OCI-M1 (cell line): ENCODE results near the gene DIAPH2.

Source experiments
- DNase-seq: peaks from one replicate; lab custom pipeline; 2025; lab: John Stamatoyannopoulos, UW

The DIAPH2 gene

DNA sequence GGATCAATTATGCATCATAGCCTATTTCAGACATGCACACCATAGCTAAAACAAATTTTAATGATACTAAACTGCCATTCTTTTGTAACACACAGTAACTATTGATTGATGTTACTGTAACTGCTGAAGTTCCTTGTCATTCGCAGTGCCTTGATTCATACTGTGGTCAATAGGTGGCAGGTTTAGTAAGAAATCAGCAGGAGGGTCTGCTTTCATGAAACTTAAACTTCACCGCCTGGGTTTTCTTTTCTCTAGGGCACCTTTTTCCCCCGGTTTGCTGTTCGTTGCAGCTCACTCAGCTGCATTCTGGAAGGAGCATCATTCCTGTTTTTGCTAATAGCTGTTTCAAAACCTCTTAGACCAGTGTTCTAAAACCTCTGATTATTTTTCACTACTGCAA, 287.2 kb downstream of the DIAPH2 start:
- DNase-seq, result no peak

DNA sequence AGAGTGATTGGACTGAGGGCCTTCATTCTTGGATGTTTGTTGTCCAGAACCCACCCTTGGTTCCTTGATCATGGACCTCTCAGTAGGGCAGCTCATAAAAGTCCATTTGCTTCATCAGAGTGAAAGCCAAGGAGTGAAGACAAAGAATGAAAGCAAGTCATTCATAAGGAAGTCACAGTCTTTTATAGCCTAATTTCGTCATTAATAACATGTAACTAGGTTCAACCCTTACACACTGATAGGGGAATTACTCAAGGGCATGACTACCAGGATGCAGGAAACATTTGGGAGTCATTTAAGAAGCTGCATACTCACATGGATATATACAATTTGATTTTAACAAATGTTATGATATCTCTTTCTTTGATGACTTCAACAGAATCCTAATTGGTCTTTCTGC, 294.3 kb downstream of the DIAPH2 start:
- no peak for DNase-seq

DNA sequence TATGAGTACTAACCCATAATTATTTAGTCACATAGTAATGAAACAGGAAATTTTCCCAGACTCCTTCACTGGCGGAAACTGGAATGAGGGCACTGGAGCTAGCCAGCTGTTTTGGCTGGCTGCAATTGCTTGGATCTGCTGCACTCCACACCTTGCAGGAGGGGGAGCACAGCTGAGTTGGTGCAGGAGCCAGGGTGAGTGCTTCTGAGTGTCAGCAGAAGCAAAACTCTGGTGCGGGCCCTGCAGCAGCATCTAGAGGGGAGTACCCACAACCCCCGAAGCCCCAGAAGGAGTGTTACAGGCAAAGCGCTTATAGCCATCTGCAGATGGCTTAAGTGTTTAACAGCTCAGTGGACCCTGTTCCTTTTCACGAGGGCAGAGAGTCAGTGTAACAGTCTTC, 295.1 kb downstream of the DIAPH2 start:
- no peak for DNase-seq

DNA sequence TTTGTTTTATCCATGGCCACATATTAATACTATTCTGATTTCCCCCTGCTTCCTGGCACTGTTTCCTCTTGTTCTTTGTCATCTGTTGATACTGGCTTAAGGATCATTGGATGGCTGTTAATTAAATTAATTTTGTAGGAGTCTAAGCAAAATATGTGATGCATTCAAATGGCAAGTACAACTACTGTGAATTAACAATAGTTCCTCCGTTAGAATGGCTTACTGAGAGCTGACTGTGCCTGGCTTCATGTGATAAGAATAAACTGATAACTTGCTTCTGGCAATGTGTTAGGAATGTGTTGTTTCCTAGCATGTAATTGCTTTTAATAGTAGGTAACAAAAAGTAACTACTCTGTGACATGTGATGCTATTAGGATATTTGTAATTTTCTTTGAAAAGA, 297.5 kb downstream of the DIAPH2 start:
- peak; percentile 17 for DNase-seq

DNA sequence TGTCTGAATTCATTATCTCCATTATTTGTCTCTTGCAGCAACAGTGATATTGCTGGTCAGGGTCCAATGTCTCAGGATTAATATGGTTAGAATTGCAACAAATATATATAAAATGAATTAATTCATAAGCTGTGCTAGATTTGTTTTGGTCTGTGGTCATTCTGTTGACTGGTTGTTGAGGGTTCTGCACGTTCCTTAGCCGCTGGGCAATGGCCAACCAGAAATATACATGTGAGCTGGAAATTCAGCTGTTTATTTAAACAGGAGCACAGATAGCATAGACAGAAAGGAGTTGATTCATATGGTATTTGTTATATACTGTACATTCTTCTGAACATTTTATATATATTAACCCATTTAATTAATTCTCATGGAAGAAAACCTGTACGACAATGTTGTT, 299.9 kb downstream of the DIAPH2 start:
- DNase-seq, result no peak

DNA sequence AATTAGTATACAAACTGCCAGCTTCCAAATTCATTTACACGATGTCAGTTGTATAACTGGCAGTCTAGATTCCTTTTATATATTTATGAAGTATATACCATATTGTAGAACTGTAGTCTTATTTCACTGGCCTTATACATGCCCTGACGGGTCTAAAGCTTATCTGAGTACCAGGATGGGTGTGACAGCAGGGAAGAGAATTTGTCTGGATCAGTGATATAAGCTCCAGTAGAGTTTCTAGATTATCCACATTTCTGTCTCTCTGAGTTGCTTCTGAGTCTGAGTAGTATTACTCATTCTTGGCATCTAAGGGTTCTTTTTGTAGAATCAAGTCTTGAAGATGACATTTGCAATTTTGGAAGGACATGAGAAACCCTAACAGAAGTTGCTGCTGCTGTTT, 300.4 kb downstream of the DIAPH2 start:
- DNase-seq, result no peak

DNA sequence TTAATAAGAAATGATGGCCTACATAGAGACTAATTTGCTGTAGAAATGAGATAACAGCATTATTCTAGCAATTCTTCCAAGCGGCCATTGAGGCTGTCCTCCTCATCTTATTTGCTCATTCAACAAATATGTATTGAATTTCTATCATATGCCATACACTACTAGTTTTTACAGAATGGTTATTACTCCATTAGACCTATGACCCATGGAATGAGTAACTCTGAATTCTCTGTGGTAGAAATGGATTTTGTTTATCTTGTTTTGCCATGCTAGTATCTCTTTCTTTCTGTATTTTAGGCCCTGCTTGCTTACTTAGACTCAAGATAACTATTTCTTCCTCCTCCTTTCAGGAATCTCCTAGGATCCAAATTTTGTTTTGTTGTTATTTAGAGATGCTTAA, 302.6 kb downstream of the DIAPH2 start:
- no peak for DNase-seq

DNA sequence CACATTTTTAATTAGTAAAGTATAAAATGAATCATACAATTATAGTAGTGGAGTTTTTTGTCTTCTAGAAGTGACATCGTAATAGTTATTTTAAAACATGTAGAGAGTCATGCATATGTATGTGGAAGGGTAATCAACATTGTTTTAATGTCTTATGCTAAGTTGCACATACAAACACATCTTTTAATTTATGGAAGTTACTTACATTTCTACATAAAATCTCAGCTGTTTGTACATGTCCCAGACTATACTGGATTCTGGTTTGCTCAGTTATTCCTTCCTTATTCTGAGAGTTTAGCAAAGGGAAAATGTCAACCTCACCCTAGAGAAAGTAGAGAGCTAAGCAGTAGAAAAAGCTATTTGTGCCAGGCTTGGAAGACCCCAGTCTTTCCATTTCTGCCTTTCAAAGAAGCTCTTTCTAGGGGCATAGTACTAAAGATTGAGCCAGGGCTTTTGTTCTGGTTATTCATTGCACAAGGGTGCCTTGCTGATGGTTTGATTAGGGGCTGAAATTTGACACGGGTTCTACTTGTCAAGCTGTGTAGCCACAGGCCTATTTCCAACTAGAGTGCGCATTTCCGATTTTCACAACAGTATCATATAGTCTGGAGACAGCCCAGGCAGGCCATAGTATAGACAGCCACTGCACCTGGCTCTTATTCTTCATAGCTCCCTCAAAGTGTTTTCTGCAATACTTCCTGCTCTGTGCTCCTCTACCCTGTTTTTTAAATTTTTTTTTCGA, 305.4 kb downstream of the DIAPH2 start:
- no peak for DNase-seq

DNA sequence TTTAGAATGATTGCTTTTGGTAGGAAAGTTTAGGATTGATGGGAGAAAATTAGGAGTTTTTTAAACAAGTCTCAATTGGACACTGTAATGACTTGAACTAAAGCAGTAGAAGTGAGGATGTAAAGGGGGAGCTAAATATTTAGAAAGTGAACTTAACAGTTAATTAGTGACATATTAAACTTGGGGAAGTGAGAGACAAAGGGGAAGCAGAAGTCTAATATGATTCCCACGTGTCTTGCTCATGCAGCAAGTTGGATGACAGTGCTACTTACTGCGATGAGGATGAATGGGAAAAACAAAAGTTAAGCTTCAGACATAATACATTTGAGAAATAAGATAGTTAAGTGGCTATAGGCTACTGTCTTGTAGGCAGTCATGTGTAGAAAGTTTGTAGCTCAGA, 309.5 kb downstream of the DIAPH2 start:
- no peak for DNase-seq

DNA sequence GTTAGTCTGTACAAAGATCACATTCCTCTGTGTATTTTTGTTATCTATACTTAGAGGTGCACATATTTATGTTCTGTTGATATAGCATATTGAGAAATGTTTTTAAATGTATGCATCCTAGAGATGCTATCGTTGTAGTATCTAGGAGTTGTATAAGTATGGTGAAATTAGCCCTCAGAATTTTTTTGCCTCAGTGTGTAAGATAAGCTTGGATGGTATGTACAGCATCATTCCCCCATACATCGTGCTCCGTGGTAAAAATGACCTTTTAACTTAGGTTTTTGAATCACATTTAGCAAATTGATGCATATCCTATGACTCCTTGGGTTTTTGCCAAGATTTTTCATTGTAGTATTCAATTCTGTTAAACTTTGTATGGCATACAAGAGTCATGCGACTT, 312.6 kb downstream of the DIAPH2 start:
- no peak for DNase-seq

DNA sequence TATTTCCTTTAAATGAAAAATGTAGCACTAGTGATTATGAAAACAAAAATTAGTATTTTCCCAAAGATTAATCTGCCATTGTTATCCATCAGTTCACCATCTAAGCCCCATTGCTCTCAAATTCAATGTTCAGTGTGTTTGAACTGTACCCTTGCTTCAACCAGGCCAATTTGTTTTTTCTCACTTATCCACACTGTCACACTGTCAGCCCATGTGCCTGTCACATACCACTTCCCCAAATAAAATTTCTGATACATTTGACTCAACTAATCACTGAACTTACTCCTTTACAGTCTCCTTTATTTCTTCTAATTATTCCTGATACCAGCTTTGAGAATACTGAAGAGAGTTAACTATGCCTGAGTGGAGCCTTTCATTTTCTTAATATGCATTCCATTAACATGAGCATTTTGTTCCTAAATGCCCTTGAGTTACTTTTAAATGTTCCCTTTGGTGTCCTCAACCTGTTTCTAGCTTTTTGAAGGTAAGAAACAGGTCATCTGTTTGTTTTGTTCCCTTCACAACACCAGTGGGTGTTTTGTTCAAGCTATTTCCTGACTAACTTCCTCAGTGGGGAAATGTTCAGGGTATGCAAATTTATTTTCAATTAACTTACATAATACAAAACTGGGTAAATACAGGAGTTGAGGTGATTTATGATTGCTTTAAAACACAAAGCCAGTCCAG, 316.2 kb downstream of the DIAPH2 start:
- no peak for DNase-seq

DNA sequence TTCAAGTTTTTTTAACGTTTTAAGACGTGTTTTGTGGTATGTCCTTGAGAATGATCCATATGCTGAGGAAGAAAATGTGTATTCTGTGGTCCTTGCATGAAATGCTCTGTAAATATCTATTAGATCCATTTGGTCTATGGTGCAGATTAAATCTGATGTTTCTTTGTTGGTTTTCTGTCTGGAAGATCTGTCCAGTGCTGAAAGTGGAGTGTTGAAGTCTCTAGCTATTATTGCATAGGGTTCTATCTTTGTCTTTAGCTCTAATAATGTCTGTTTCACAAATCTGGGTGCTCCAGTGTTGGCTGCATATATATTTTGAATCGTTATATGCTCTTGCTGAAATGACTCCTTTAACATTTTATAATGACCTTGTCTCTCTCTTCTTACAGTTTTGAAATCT, 321.5 kb downstream of the DIAPH2 start:
- DNase-seq, result no peak

DNA sequence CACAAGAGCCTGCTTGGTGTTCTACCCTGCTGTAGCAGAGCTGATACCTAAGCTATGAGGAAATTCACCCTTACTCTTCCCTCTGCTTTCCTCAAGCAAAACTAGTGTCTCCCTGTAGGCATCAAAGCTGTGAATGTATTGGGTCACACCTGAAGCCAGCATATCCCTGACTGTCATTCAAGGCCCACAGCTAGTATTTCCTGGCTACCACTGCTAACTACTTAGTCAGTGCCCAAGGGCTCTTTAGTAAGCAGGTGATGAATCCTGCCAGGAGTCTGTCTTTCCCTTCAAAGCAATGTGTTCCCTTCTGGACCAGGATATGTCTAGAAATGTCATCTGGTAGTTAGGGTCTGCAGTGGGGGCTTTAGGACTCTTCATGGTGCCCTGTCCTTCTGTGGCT, 324.7 kb downstream of the DIAPH2 start:
- DNase-seq, result no peak

DNA sequence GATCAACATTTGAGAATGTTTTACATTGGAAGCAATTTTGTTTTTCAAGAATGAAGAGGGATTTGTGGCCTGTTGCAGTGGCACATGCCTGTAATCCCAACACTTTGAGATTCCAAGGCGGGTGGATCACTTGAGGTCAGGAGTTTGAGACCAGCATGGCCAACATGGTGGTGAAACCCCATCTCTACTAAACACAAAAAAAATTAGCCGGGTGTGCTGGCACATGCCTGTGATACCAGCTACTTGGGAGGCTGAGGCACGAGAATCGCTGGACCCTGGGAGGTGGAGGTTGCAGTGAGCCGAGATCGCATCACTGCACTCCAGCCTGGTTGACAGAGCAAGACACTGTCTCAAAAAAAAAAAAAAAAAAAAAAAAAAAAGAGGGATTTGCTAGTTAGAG, 326.9 kb downstream of the DIAPH2 start:
- no peak for DNase-seq

DNA sequence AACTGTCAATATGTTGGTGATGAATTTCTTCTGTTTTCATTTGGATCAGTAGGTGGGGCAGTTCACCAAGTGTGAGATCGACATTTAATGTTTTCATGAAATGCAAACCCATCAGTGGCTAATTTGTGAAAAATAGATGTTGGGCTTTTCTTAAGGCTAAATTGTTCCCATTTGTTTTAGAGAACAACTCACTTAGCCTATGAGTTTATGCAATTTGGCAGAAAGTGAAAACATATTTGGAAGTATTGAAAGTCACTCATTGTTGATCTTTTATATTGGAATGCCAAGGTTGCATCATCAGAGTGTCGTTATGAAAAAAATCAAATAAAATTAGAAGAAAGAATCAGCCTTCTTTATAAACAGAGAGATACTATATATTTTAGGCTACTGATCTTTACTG, 331.5 kb downstream of the DIAPH2 start:
- peak; percentile 6 for DNase-seq

DNA sequence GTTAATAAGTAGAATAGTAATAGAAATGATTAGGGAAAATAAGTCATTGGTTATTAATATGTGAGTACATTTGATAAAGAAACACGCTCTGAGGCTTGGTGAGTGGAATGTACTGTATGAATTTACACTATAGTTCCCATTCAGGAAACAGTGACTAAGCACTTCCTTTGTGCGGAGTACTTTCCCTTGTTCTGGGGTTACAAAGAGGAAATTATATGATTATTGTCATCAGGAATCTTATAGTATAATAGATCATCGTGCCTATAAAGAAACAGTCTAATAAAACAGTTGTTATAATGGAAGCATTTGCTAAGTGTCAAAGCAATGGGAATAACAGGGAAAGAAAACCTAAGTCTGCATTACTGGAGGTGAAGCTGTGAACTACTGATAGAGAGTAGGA, 337.0 kb downstream of the DIAPH2 start:
- DNase-seq, result no peak

DNA sequence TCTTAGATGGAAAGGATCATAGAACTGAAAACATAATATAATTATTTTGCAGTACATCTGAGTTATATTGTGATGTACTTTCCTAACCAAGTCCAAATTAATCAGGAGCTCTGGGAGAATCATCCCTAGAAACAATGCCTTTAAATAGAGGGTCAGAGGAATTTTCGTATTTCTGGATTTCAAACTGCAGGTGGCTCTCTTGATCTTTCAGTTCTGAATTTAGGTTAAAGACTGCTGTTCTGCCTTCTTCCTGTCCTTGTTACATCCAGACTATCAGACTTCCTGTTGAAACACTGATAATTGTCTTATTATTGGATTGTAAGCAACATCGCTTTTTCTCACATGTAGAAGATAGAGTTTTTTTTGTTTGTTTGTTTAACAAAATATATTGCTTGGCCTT, 341.8 kb downstream of the DIAPH2 start:
- DNase-seq, result peak; percentile 4

DNA sequence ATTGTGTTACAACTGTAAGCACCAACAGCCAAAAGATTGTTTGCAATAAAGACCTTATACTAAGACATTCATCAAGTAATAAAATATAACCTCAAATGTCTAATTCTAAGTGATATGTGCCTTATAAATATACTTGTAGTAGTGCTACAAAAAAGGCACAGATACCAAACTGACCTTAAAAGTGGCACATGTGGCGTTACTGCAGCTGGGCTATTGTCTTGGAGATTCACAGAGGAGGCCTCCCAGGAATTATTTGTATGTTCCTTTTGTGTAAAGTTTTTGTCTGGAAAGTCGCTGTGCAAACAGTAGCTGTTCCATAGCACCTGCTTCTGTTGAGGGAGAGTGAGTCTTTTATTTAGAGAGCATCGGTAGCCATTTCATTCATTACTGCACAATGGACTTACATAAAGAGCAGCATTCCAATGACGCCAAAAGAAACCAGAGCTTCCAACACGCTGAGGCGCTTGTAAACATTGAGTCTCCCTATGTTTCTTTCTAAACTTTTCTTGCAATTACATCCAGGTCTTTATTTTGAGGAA, 342.8 kb downstream of the DIAPH2 start:
- no peak for DNase-seq

DNA sequence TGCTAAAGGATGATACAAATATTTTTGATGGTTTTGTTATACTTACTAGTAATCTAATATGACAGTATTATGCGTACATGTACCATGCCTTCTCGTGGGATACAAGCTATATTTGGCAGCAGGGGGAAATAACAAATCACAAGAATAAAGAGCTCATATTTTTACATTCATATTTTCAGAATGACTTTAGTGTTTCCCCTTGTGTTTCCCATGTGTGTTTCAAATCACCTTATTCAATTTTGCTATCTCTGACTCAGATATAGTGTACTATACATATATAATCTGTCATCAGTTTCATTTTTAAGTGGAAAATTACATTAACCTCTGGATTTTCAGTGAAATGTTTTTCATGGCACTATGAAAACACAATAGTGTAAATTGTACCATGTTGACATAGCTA, 345.8 kb downstream of the DIAPH2 start:
- DNase-seq, result no peak

DNA sequence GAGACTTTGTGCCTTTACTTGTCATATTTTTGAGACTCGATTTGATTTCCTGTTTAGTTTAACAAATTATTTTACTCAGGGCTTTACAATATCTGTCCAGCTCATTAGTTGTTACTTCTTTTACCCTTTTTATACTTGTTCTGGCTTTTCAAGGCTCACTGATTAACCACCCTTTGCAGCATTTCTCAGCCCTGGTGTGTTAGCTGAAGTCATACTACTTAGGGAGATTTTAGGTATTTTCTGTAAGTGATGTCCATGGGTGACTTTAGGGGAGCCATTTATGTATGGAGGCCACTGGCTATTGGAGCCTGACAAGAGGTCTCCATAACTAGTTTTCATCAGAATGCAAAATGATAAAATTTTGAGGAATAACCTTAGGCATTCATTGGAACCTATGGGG, 346.3 kb downstream of the DIAPH2 start:
- DNase-seq, result no peak

DNA sequence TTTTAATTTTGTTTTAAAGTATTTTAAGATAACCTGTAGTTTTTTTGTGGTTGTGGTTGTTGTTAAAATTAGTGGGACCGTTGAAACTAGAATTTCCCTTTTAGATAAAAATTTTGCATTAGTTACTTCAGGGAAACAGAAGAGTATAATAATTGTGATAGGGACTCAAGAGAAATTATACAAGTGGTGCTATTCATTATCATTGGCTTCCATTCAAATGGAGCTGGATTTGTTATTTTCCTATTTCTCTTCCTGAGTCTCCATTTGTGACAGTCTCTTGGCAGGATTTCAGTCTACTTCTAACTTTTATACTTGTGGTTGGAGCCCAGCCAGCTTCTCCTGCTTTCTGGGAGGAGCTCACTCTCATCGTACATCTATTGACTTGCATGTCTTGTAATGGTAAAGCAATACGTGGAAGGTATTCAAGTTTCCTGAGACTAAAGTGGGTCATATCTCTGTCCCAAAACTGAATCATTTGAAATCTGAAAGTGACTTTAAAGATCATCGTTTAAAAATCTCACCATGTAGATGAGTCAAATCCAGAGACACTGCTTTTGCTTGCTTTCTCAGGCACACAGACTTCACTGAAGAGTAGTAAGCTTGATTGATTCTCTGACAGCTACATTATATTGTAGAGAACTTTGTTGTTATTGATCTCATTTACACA, 354.9 kb downstream of the DIAPH2 start:
- DNase-seq, result no peak

DNA sequence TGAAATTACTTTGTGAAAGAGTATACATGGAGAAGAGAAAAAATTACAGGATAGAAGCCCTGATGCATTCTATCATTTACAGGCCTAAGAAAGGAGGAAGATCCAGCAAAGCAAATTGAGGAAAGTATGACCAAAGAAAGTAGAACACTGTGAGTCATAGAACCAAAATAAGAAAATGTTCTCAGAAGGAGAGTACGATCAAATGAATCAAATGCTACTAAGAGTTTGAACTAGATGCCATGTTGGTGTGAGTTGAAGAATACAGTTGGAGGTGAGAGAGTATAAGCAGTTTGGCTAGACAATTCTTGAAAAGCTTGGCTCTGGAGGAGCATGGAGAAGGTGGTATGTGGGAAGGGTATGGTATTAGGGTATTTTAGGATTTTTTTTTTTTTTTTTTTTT, 360.8 kb downstream of the DIAPH2 start:
- DNase-seq, result no peak

DNA sequence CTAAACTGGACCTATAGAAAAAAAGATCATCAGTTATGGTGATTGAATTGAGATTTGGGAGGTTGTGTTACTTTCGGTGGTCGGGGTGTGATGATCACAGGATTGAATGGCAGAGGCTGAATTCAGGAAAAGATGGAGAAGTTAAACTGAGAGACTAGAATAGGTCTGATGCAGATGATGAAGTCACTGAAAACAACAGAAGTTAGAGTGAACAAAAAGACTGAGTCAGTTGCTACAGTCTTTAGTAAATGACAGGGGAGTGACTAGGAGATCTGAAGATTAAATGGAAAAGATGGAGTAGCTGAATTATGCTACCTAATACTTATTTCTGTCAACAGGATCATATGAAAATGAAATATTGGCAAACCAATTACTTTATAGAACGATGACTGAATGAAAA, 362.2 kb downstream of the DIAPH2 start:
- DNase-seq, result no peak
